GM23338 (cell line): Measurements from ENCODE around the gene SNX10.

Source experiments
- EZH2 ChIP-seq: fragments of 200-600 bp; sonication (generic); IDR thresholded peaks from one replicate; pipeline ENCODE4 v1.8.0; 2017; ENCODE audit warnings: antibody characterized with exemption, mild to moderate bottlenecking, low read depth; ENCODE audit not compliant: unreplicated experiment
- POLR2AphosphoS5 ChIP-seq: IDR thresholded peaks from 2 replicates; pipeline ENCODE4 v1.6.1; 2016; ENCODE audit warnings: antibody characterized with exemption, low read depth
- STAT1 ChIP-seq: IDR thresholded peaks from one replicate; pipeline ENCODE4 v1.6.1; 2016; ENCODE audit warnings: antibody characterized with exemption; ENCODE audit not compliant: unreplicated experiment
- TF ChIP-seq, protein P1 (sequence below), 2 experiments: fragments of 200-600 bp in 1 of 2; sonication (generic) in 1 of 2; conservative IDR thresholded peaks; 2 replicates each; pipeline versions ENCODE4 v1.5.1 to v1.6.1; 2016 to 2017; ENCODE audit warnings: antibody characterized with exemption in 2 of 2, low read depth in 2 of 2, mild to moderate bottlenecking in 2 of 2, moderate library complexity in 1 of 2
- TF ChIP-seq, protein P2 (sequence below): IDR thresholded peaks from one replicate; pipeline ENCODE4 v1.6.1; 2018; ENCODE audit warnings: antibody characterized with exemption; ENCODE audit not compliant: unreplicated experiment

DNA sequence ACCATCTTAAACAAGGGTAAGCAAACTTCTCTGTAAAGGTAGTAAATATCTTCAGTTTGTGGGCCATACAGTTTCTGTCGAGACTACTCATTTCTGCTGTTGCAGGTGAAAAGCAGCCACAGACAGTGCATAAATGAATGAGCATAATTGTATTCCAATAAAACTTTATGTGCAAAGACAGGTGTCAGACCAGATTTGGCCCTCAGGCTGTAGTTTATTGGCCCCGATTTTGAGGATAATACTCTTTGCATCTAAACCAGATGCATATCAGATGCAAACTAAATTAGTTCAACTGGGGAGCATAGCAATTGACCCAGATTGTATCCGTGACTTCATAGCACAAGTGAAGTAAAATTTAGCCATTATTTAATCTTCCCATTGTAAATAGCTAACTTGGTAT lies 70.0 kb downstream of the SNX10 start:
- TF ChIP-seq EZH2 (no peak), STAT1 (no peak), POLR2AphosphoS5 (no peak)
- TF ChIP-seq, protein P1, sequence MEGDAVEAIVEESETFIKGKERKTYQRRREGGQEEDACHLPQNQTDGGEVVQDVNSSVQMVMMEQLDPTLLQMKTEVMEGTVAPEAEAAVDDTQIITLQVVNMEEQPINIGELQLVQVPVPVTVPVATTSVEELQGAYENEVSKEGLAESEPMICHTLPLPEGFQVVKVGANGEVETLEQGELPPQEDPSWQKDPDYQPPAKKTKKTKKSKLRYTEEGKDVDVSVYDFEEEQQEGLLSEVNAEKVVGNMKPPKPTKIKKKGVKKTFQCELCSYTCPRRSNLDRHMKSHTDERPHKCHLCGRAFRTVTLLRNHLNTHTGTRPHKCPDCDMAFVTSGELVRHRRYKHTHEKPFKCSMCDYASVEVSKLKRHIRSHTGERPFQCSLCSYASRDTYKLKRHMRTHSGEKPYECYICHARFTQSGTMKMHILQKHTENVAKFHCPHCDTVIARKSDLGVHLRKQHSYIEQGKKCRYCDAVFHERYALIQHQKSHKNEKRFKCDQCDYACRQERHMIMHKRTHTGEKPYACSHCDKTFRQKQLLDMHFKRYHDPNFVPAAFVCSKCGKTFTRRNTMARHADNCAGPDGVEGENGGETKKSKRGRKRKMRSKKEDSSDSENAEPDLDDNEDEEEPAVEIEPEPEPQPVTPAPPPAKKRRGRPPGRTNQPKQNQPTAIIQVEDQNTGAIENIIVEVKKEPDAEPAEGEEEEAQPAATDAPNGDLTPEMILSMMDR (conservative IDR thresholded peaks at IDR 0.05; ENCODE audit: low read depth in 2 of 2): no peak
- TF ChIP-seq, protein P2, sequence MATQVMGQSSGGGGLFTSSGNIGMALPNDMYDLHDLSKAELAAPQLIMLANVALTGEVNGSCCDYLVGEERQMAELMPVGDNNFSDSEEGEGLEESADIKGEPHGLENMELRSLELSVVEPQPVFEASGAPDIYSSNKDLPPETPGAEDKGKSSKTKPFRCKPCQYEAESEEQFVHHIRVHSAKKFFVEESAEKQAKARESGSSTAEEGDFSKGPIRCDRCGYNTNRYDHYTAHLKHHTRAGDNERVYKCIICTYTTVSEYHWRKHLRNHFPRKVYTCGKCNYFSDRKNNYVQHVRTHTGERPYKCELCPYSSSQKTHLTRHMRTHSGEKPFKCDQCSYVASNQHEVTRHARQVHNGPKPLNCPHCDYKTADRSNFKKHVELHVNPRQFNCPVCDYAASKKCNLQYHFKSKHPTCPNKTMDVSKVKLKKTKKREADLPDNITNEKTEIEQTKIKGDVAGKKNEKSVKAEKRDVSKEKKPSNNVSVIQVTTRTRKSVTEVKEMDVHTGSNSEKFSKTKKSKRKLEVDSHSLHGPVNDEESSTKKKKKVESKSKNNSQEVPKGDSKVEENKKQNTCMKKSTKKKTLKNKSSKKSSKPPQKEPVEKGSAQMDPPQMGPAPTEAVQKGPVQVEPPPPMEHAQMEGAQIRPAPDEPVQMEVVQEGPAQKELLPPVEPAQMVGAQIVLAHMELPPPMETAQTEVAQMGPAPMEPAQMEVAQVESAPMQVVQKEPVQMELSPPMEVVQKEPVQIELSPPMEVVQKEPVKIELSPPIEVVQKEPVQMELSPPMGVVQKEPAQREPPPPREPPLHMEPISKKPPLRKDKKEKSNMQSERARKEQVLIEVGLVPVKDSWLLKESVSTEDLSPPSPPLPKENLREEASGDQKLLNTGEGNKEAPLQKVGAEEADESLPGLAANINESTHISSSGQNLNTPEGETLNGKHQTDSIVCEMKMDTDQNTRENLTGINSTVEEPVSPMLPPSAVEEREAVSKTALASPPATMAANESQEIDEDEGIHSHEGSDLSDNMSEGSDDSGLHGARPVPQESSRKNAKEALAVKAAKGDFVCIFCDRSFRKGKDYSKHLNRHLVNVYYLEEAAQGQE: no peak
